Vagina (tissue), 2 donors: ENCODE data around the gene BRD7.

Experiments used
- CTCF ChIP-seq, 3 experiments: fragments of 450-650 bp in 2 of 3; fragments of 200-600 bp in 1 of 3; sonication (generic) in 1 of 3; IDR thresholded peaks; one replicate each; pipeline ENCODE4 v1.5.1; 2017 to 2019; ENCODE audit warnings: antibody characterized with exemption in 3 of 3, mild to moderate bottlenecking in 2 of 3, moderate library complexity in 2 of 3
- POLR2A ChIP-seq, 2 donors: fragments of 450-650 bp; IDR thresholded peaks; one replicate each; pipeline ENCODE4 v1.6.1; 2017; ENCODE audit warnings: antibody characterized with exemption in 2 of 2, mild to moderate bottlenecking in 2 of 2, moderate library complexity in 2 of 2
- POLR2AphosphoS5 ChIP-seq, 2 donors: sonication (generic); formaldehyde crosslinking; IDR thresholded peaks; one replicate each; pipeline ENCODE4 v1.9.0; 2017; ENCODE audit warnings: antibody characterized with exemption in 2 of 2, mild to moderate bottlenecking in 2 of 2, low read depth in 1 of 2; ENCODE audit not compliant: insufficient read depth in 1 of 2

GRCh38 chr16:50378417-50378816 lies 9.6 kb upstream of the BRD7 start:
- TF ChIP-seq POLR2AphosphoS5 (IDR thresholded peaks at IDR 0.05; ENCODE audit: insufficient read depth in 1 of 2, low read depth in 1 of 2), result no peak
- TF ChIP-seq CTCF (IDR thresholded peaks at IDR 0.05), result no peak
- no peak for TF ChIP-seq POLR2A (IDR thresholded peaks at IDR 0.05)
